ENCODE data around the gene RSPH1. TPM values are rescaled to one million over a fixed set of nuclear protein-coding genes. Genes with fewer than 3 reads are reported as not detected.

The RSPH1 gene
- total RNA-seq, 2 donors from 2014 or later, result 0.25 TPM; not detected in 1

DNA sequence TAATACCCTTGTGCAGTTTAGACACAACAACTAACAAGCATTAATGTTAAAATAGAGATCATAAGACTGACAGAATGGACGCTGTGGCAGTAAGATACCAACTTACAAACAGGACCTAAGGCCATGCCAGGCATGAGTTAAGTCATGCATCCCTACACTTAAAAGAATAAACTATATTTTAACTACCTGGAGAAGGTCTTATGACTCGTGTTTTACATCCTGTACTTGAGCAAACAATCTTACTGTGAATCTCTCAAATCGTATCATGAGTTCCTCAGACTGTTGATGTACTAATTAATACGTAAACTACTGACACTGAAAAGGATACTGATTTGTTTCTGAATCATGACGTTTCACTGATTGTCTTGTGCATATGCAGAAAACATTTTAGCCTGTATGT is 2.0 kb upstream of the RSPH1 start:
- H3K9me3 Mint-ChIP-seq, result no peaks in the 10 kb centered on the region
- peaks cover 7 to 11% of the 10 kb centered on the region in 2 donors for H3K4me1 Mint-ChIP-seq (ENCODE audit: low read depth in 2 of 2)
- H3K27ac Mint-ChIP-seq, result peak overlapping the region in 1 of 2 donors; percentile 40
- H3K27me3 Mint-ChIP-seq, result peaks cover 0 to 2% of the 10 kb centered on the region in 2 donors
- no peak for DNase-seq (ENCODE audit: low spot score)
- no peak overlapping the region for H3K4me3 Mint-ChIP-seq
- H3K36me3 Mint-ChIP-seq, result no peaks in the 10 kb centered on the region
- ATAC-seq, result no peak

GRCh38 chr21:42496839-42497202 is 797 bp upstream of the RSPH1 start:
- peak overlapping the region; percentile 7 to 85 for H3K27ac Mint-ChIP-seq
- DNase-seq (ENCODE audit: low spot score) (no peak), ATAC-seq (no peak)
- H3K27me3 Mint-ChIP-seq, result peaks cover 0 to 8% of the 10 kb centered on the region in 2 donors
- peaks cover 7 to 11% of the 10 kb centered on the region in 2 donors for H3K4me1 Mint-ChIP-seq (ENCODE audit: low read depth in 2 of 2)
- H3K36me3 Mint-ChIP-seq, result no peaks in the 10 kb centered on the region
- H3K4me3 Mint-ChIP-seq, result peak overlapping the region; percentile 88
- no peaks in the 10 kb centered on the region for H3K9me3 Mint-ChIP-seq

GRCh38 chr21:42495765-42496119 is 282 bp downstream of the RSPH1 start:
- no peaks in the 10 kb centered on the region for H3K9me3 Mint-ChIP-seq
- H3K27me3 Mint-ChIP-seq, result peaks cover 0 to 8% of the 10 kb centered on the region in 2 donors
- peak overlapping the region; percentile 88 for H3K4me3 Mint-ChIP-seq
- no peaks in the 10 kb centered on the region for H3K36me3 Mint-ChIP-seq
- H3K27ac Mint-ChIP-seq, result peak overlapping the region in 1 of 2 donors; percentile 85
- peaks cover 7 to 11% of the 10 kb centered on the region in 2 donors for H3K4me1 Mint-ChIP-seq (ENCODE audit: low read depth in 2 of 2)
- no peak for DNase-seq (ENCODE audit: low spot score)
- no peak for ATAC-seq

GRCh38 chr21:42495027-42495426 is 997 bp downstream of the RSPH1 start:
- H3K27me3 Mint-ChIP-seq, result peaks cover 0 to 8% of the 10 kb centered on the region in 2 donors
- DNase-seq (ENCODE audit: low spot score) (no peak), ATAC-seq (no peak)
- no peaks in the 10 kb centered on the region for H3K36me3 Mint-ChIP-seq
- peak overlapping the region; percentile 88 for H3K4me3 Mint-ChIP-seq
- H3K9me3 Mint-ChIP-seq, result no peaks in the 10 kb centered on the region
- no peak overlapping the region for H3K27ac Mint-ChIP-seq
- H3K4me1 Mint-ChIP-seq (ENCODE audit: low read depth in 2 of 2), result peaks cover 7 to 11% of the 10 kb centered on the region in 2 donors

- ATAC-seq (no peak), DNase-seq (ENCODE audit: low spot score) (no peak)
- Mint-ChIP-seq H3K9me3 (peaks cover 6% of the 10 kb centered on the region), H3K4me3 (no peak overlapping the region), H3K27me3 (peaks cover 10 to 13% of the 10 kb centered on the region in 2 donors), H3K27ac (no peak overlapping the region), H3K36me3 (peaks cover 5% of the 10 kb centered on the region), H3K4me1 (ENCODE audit: low read depth in 2 of 2) (peaks cover 7 to 11% of the 10 kb centered on the region in 2 donors)
These were observed 2.6 kb downstream of the RSPH1 start for GRCh38 chr21:42493109-42494060.

GRCh38 chr21:42492201-42492600 is 3.8 kb downstream of the RSPH1 start:
- Mint-ChIP-seq H3K4me3 (no peak overlapping the region), H3K4me1 (ENCODE audit: low read depth in 2 of 2) (peaks cover 6 to 9% of the 10 kb centered on the region in 2 donors), H3K9me3 (peaks cover 6% of the 10 kb centered on the region), H3K27me3 (peaks cover 16 to 18% of the 10 kb centered on the region in 2 donors), H3K27ac (no peak overlapping the region), H3K36me3 (peaks cover 5% of the 10 kb centered on the region)
- DNase-seq (ENCODE audit: low spot score) (no peak), ATAC-seq (no peak)

GRCh38 chr21:42491328-42491727 is 4.7 kb downstream of the RSPH1 start:
- Mint-ChIP-seq H3K27ac (no peak overlapping the region), H3K27me3 (peaks cover 17 to 24% of the 10 kb centered on the region in 2 donors), H3K4me1 (ENCODE audit: low read depth in 2 of 2) (peaks cover 4% of the 10 kb centered on the region in 2 donors), H3K36me3 (peaks cover 5% of the 10 kb centered on the region), H3K9me3 (peaks cover 6% of the 10 kb centered on the region), H3K4me3 (no peak overlapping the region)
- ATAC-seq (no peak), DNase-seq (ENCODE audit: low spot score) (no peak)

DNA sequence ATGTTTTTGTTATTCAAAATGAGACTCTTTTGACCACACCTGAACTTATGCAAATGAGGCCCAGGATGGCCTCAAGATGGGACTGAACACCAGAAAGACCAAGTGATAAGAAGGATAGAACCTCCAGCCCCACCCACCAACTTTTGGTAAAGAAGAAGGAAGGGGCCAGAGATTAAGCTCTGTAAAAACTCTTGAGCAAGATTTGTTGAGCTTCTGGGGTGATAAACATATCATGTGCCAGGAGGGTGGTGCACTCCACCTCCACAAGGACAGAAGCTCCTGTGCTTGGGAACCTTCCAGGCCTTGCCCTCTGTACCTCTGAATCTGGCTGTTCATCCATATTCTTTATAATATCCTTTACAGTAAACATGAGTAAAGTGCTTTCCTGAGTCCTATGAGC is 5.3 kb downstream of the RSPH1 start:
- peaks cover 6% of the 10 kb centered on the region for H3K9me3 Mint-ChIP-seq
- H3K4me3 Mint-ChIP-seq, result no peak overlapping the region
- H3K36me3 Mint-ChIP-seq, result peaks cover 5% of the 10 kb centered on the region
- peaks cover 17 to 24% of the 10 kb centered on the region in 2 donors for H3K27me3 Mint-ChIP-seq
- H3K27ac Mint-ChIP-seq, result no peak overlapping the region
- DNase-seq (ENCODE audit: low spot score), result no peak
- ATAC-seq, result no peak
- peaks cover 0 to 4% of the 10 kb centered on the region in 2 donors for H3K4me1 Mint-ChIP-seq (ENCODE audit: low read depth in 2 of 2)

DNA sequence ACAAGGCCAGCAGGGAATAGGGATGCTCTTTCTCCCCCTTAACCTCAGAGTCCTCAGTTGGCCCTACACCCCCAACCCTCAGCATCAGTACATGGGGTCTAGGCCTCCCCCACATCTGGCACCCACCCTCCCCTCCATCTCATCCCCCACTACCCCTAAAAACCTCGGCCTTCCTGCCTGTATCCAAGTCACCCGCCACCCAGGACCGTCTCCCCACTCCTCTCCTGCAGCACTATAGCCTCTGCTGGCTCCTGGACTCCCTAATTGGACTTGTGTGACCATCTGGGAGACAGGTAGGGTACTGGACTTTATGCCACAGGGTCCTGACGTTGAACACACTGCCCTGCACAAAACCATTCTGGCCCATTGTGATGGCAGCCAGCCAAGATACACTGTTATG is 6.0 kb downstream of the RSPH1 start:
- H3K9me3 Mint-ChIP-seq, result peaks cover 6% of the 10 kb centered on the region
- peaks cover 0 to 4% of the 10 kb centered on the region in 2 donors for H3K4me1 Mint-ChIP-seq (ENCODE audit: low read depth in 2 of 2)
- no peak for DNase-seq (ENCODE audit: low spot score)
- H3K36me3 Mint-ChIP-seq, result peaks cover 5% of the 10 kb centered on the region
- no peak overlapping the region for H3K4me3 Mint-ChIP-seq
- H3K27me3 Mint-ChIP-seq, result peaks cover 17 to 24% of the 10 kb centered on the region in 2 donors
- ATAC-seq, result no peak
- no peak overlapping the region for H3K27ac Mint-ChIP-seq

GRCh38 chr21:42489006-42489563 is 6.9 kb downstream of the RSPH1 start:
- H3K27ac Mint-ChIP-seq, result no peak overlapping the region
- H3K36me3 Mint-ChIP-seq, result peaks cover 5% of the 10 kb centered on the region
- ATAC-seq (no peak), DNase-seq (ENCODE audit: low spot score) (no peak)
- peaks cover 0 to 4% of the 10 kb centered on the region in 2 donors for H3K4me1 Mint-ChIP-seq (ENCODE audit: low read depth in 2 of 2)
- peaks cover 19 to 24% of the 10 kb centered on the region in 2 donors for H3K27me3 Mint-ChIP-seq
- peaks cover 6% of the 10 kb centered on the region for H3K9me3 Mint-ChIP-seq
- no peak overlapping the region for H3K4me3 Mint-ChIP-seq

- peaks cover 16 to 31% of the 10 kb centered on the region in 2 donors for H3K27me3 Mint-ChIP-seq
- H3K36me3 Mint-ChIP-seq, result peaks cover 5% of the 10 kb centered on the region
- H3K4me1 Mint-ChIP-seq (ENCODE audit: low read depth in 2 of 2), result peaks cover 0 to 4% of the 10 kb centered on the region in 2 donors
- no peak overlapping the region for H3K27ac Mint-ChIP-seq
- no peak overlapping the region for H3K4me3 Mint-ChIP-seq
- peaks cover 6% of the 10 kb centered on the region for H3K9me3 Mint-ChIP-seq
- no peak for DNase-seq (ENCODE audit: low spot score)
- ATAC-seq, result no peak
These were observed 9.5 kb downstream of the RSPH1 start for GRCh38 chr21:42486531-42486930.

GRCh38 chr21:42486072-42486471 is 10.0 kb downstream of the RSPH1 start:
- Mint-ChIP-seq H3K27me3 (peaks cover 18 to 31% of the 10 kb centered on the region in 2 donors), H3K36me3 (peaks cover 5% of the 10 kb centered on the region), H3K27ac (no peak overlapping the region), H3K4me1 (ENCODE audit: low read depth in 2 of 2) (peaks cover 0 to 4% of the 10 kb centered on the region in 2 donors), H3K9me3 (peaks cover 6% of the 10 kb centered on the region), H3K4me3 (no peak overlapping the region)
- no peak for DNase-seq (ENCODE audit: low spot score)
- ATAC-seq, result no peak

GRCh38 chr21:42484966-42485365 is 11.1 kb downstream of the RSPH1 start:
- peaks cover 0 to 4% of the 10 kb centered on the region in 2 donors for H3K4me1 Mint-ChIP-seq (ENCODE audit: low read depth in 2 of 2)
- H3K27me3 Mint-ChIP-seq, result peaks cover 18 to 31% of the 10 kb centered on the region in 2 donors
- peaks cover 6% of the 10 kb centered on the region for H3K9me3 Mint-ChIP-seq
- H3K36me3 Mint-ChIP-seq, result peaks cover 5% of the 10 kb centered on the region
- no peak overlapping the region for H3K4me3 Mint-ChIP-seq
- DNase-seq (ENCODE audit: low spot score) (no peak), ATAC-seq (no peak)
- H3K27ac Mint-ChIP-seq, result no peak overlapping the region

GRCh38 chr21:42481169-42481568 is 14.9 kb downstream of the RSPH1 start:
- DNase-seq (ENCODE audit: low spot score) (no peak), ATAC-seq (no peak)
- H3K27me3 Mint-ChIP-seq, result peaks cover 11 to 14% of the 10 kb centered on the region in 2 donors
- H3K27ac Mint-ChIP-seq, result no peak overlapping the region
- no peaks in the 10 kb centered on the region for H3K36me3 Mint-ChIP-seq
- no peaks in the 10 kb centered on the region for H3K4me1 Mint-ChIP-seq (ENCODE audit: low read depth in 2 of 2)
- no peaks in the 10 kb centered on the region for H3K9me3 Mint-ChIP-seq
- no peak overlapping the region for H3K4me3 Mint-ChIP-seq
